B cell (primary cell): Measurements from ENCODE around the gene ATP12A.

Experiments used
- CTCF ChIP-seq: fragments of 200-600 bp; IDR thresholded peaks from one replicate; pipeline ENCODE4 v1.8.0; 2022; ENCODE audit warnings: antibody characterized with exemption, mild to moderate bottlenecking
- EZH2 ChIP-seq: IDR thresholded peaks from 2 replicates; pipeline ENCODE4 v1.6.1; 2012; ENCODE audit warnings: borderline replicate concordance, low read depth, mild to moderate bottlenecking, moderate library complexity, low read length; ENCODE audit not compliant: insufficient read depth, poor library complexity, severe bottlenecking

GRCh38 chr13:24642219-24642618 lies 38.0 kb upstream of the ATP12A start:
- no peak for TF ChIP-seq CTCF
- no peak for TF ChIP-seq EZH2
